Measurements from ENCODE around the gene OPRD1.
"Not testable (repeated sequence)": the region's sequence is repeated elsewhere in the genome, so short reads cannot be mapped to it uniquely, and the experiment has no call there.

OPRD1 gene

DNA sequence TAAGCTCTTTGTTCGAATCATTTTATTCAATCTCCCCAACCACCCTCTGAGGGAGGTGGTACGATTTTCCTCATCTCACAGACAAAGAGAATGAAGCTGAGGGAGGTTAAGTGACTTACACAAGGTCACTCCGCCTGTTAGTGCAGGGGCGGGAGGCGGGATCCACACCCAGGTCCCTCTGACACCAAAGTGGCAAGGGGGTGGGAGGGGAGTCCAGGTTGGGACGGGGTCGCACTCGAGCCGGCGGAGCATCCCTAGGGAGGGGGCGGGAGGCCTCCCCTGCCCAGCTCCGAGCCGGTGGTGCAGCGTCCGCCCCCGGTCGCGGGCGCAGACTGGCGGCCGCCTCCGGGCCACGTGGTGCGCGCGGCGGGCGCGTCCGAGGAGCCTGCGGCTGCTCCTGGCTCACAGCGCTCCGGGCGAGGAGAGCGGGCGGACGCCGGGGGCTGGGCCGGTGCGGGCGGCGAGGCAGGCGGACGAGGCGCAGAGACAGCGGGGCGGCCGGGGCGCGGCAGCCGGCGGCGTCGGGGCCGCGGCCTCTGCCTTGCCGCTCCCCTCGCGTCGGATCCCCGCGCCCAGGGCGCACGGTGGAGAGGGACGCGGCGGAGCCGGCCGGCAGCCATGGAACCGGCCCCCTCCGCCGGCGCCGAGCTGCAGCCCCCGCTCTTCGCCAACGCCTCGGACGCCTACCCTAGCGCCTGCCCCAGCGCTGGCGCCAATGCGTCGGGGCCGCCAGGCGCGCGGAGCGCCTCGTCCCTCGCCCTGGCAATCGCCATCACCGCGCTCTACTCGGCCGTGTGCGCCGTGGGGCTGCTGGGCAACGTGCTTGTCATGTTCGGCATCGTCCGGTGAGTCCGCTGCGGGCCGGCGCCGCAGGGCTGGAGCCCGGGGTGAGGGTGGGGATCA lies at the start of gene OPRD1:
TSS of gene OPRD1 (plus strand) at position 405 of the 903 bp plus-strand sequence. CDS start at position 619, 214 bp downstream.
- DNase-seq: peak; percentile 56

DNA sequence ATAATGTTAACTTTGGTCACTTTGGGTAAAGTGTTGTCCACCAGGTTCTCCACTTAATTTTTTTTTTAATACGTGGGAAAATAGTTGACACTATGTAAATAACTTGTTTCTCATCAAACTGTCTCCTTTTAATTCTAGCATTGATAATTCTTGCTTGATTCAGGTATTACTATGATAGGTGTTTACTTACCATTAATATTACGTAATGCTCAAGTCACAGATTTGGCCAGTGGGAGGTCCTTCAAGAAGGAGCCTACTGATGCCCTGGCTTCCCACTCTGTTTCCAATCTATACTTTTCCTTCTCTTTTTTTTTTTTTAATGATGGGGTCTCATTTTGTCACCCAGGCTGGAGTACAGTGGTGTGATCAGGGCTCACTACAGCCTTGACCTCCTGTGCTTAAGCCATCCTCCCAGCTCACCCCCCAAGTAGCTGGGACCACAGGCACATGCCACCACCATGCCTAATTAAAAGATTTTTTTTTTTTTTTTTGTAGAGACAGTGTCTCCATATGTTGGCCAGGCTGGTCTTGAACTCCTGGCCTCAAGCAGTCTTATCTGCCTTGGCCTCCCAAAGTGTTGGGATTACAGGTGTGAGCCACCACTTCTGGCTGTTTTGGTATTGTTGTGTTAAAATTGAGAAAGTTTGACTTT lies 45.3 kb upstream of the OPRD1 start:
- no peak for DNase-seq

DNA sequence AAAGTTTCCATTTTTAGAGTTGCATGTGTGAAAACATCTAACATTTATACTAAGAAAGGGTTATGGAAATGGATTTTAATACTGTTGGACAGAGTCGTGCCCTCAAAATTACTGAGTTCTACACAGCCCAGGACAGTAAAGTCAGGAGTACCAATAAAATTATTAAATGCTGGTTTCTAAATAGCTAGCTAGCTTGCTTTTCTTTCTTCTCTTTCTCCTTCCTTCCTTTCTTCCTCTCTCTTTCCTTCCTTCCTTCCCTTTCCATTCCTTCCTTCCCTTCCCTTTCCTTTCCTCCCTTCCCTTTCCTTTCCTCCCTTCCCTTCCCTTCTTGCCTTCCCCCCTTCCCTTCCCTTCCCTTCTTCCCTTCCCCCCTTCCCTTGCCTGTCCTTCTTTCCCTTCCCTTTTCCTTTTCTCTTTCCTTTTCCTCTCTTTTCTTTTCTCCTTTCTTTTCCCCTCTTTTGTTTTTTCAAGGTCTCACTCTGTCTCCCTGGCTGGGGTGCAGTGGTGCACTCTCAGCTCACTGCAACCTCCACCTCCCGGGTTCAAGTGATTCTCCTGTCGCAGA lies 41.3 kb upstream of the OPRD1 start:
- DNase-seq: no peak

DNA sequence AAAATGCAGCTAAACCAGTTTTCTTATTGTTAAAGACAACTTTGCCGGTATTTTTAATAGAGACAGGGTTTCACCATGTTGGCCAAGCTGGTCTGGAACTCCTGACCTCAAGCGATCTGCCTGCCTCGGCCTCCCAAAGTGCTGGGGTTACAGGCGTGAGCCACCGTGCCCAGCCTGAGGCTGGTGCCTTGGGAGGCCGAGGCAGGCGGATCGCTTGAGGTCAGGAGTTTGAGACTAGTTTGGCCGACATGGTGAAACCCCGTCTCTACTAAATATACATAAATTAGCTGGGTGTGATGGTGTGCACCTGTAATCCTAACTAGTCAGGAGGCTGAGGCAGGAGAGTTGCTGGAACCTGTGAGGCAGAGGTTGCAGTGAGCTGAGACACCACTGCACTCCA lies 40.0 kb upstream of the OPRD1 start:
- not testable (repeated sequence) for DNase-seq

DNA sequence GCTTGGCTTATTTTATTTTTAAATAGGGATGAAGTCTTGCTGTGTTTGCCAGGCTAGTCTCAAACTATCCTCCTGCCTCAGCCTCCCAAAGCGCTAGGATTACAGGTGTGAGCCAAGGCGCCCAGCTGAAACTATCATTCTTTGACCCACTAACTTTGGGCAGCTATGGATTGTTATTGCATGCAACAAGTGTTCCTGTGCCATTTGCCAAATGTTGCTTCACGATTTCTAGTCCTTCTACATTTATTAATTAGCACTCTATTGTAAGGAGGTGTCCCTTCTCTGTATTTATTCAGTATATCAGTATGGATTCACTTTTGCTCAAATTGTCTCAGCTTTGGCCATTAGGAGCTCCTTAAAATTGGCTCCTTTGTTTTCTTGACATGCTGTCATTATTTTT lies 38.9 kb upstream of the OPRD1 start:
- no peak for DNase-seq

DNA sequence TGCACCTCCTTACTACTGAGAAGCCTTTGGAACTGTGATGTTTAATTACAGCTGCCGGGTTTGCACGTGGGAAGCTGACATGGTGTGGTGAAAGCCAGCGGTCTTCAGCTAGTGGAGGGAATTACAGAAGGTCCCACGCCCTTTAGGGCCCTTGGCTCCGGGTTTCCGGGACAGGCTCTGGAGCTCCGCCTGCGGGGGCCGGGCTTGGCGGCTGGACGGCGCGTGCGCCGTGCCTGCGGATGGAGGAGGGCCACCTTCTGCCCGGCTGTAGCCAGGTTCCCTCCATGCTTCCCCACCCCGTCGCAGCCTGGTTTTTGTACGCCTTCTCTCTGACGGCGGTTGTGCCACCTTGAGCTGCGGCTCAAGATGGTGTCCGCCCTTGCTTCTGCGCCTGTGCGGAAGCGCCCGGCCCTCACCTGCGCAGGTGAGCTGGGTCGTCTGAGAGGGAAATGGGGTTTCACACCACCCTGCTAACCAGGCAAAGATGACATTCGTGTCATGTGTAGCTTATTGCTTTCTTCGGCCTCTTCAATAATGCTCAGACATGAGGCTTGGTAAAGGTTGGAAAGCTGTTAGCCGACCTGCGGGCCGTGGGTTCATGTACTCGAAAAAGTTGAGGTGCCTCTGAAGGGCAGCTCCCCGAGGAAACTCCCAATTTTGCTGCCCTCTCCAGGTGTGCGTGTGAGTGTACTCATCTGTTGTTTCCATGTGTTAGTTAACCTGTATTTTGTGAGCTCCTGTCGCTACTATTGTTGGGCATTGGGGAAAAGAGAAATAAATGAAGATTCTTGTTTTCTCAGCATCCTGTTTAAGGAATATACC lies 36.6 kb upstream of the OPRD1 start:
- DNase-seq: peak; percentile 62

DNA sequence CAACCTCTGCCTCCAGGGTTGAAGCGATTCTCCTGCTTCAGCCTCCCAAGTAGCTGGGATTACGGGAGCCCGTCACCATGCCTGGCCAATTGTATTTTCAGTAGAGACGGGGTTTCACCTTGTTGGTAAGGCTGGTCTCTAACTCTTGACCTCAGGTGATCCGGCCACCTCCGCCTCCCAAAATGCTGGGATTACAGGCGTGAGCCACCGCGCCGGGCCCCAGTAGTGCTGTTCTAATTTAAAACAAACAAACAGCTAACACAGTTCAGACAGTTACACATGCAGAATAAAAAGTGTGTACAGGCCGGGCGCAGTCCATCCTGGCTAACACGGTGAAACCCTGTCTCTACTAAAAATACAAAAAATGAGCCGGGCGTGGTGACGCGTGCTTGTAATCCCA lies 35.6 kb upstream of the OPRD1 start:
- DNase-seq: no peak

DNA sequence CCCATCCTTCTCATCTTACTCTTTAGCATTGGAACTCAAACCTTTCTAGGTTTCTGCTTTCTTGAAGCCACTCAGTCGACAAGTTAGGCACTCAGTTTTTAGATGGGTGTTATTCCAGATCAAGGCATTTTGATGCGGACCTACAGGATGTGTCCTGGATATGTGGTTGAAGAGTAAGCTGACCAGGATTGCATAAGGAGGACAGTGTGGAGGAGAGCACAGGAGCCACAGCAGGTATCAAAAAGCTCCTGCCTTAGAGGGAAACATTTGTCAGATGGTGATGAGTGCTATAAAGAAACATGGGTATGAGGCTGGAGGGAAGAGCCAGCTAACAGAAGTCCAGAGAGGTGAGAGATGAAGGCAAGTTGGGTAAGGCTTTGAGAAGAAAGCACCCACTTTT lies 33.9 kb upstream of the OPRD1 start:
- no peak for DNase-seq

DNA sequence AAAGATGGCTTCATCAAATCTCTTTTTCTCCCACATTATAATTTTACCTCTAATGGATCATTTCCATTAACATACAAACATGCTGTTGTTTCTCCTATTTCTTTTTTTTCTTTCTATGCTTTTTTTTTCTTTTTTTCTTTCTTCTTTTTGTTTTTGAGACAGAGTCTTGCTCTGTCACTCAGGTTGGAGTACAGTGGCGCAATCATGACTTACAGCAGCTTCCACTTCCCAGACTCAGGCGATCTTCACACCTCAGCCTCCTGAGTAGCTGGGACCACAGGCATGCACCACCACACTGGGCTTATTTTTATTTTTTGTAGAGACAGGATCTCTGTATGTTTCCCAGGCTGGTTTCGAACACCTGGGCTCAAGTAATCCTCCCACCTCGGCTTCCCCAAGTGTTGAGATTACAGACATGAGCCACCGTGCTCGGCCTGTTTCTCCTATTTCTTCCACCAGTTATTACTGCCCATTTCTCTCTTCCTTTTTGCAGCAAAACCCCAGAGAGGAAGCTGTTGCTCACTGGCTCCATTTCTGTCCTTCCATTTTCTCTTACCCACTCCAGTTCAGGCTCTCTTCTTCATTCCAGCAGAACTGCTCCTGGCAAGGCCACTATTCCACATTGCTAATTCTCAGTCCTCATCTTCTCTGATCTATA lies 32.1 kb upstream of the OPRD1 start:
- DNase-seq: no peak

DNA sequence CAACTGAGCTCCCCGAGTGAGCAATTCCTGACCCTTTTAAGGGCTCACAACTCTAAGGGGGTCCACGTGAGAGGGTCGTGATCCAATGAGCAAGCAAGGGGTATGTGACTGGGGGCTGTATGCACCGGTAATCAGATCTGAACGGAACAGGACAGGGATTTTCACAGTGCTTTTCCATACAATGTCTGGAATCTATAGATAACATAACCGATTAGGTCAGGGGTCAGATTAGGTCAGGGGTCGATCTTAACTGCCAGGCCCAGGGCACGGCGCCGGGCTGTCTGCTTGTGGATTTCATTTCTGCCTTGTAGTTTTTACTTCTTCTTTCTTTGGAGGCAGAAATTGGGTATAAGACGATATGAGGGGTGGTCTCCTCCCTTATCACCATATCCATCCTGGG lies 30.7 kb upstream of the OPRD1 start:
- DNase-seq: no peak

DNA sequence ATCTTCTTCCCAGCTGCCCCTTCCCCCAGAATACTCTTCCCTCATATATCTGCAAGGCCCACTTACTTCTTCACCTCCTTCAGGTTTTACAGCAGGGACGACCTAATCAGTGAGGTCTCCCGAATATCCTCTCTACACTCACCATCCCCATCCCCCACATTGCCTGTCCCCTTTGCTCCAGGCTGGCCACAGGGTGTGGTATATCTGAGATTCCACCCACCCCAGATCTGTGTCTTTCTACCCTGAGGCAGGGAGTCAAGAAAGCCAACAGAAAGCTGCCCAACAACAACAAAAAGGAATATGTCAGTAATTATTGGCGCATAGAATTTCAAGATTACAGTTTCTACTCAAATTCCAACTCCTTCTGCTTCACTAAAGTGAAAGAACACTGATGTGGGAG lies 30.0 kb upstream of the OPRD1 start:
- no peak for DNase-seq

DNA sequence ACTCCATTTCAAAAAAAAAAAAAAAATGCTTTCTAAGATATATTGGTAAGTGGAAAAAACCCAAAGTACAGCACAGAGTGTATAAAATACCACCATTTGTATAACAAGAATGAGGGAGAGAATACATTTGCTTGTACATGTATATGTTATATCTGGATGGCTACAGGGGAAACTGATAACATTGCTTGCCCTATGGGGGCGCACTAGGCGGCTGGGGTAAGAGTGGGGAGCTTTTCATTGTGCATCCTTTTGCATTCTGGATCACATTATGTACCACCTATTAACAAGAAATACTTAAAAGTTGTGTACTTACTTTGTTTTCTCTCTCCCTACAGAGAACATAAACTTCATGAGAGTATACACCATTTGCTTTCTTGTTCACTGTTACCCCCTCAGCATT lies 28.6 kb upstream of the OPRD1 start:
- no peak for DNase-seq

DNA sequence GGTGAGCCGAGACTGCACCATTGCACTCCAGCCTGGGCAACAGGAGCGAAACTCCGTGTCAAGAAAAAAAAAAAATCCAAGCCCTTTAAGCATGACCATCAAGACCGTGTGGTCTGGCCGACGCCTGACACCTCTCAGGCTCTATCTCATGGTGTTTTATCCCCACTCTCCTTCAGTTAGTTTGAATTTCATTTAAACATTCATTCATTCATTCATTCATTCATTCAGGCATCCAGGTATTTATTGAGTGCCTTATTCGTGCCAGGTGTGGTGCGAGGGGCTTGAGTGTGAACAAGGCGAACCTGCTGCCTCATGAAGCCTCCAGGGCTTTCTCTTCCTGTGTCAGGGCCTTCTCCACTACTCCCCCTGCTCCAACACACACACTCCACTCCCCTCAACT lies 22.6 kb upstream of the OPRD1 start:
- DNase-seq: no peak

DNA sequence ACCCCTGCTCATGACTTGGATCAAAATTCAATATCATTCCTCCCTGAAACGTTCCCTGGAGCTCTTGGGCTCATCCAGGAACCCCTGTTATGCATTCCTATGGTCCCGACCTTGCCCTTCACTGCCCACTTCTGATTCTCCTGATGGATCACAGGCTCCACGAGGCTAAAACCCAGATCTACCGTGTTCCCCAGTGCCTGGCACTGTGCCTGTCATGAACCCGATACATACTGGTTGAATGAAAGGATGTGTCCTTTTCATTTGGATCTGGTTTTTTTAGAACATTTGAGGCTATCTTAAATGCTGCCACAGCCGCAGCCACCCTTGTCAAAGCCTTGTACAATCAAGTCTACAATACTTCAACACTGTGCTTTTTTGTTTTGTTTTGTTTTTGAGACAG lies 22.2 kb upstream of the OPRD1 start:
- no peak for DNase-seq

DNA sequence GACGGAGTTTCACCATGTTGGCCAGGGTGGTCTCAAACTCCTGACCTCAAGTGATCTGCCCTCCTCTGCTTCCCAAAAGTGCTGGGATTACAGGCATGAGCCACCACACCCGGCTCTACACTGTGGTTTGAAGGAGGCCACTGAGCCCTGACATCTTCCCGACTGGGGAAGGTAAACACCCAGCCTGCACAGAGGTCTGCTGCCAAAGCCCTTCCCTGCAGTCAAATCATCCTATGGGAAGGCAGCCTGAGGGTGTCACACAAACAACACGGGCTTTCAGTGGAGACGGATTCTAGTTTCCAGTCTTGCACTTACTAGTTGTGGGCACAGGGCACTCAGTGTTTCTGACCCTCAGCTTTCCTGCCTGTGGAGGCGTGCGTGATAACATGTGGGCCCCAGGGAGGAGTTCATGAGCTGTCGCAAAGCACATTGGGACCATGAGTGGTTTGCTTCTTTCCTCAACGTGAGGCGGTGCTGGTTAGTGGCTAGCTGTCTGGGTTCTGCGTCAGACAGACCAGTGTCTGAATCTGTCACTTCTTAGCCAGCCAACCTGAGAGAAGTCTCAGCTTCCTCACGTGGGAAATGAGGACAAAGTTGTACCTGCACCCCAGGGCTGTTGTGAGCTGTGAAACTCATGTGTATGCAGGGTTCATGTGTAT lies 21.5 kb upstream of the OPRD1 start:
- no peak for DNase-seq

DNA sequence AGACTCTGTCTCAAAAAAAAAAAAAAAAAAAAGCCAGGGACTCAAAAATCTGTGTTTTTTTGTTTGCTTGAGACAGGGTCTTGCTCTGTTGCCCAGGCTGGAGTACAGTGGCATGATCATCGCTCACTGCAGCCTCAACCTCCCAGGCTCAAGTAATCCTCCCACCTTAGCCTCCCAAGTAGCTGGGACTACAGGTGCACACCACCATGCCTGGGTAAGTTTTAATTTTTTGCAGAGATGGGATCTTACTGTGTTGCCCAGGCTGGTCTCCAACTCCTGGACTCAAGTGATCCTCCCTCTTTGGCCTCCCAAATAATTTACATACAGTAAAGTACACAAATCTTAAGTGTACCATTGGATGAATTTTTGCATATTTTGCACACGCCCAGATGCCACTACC lies 20.0 kb upstream of the OPRD1 start:
- DNase-seq: not testable (repeated sequence)

DNA sequence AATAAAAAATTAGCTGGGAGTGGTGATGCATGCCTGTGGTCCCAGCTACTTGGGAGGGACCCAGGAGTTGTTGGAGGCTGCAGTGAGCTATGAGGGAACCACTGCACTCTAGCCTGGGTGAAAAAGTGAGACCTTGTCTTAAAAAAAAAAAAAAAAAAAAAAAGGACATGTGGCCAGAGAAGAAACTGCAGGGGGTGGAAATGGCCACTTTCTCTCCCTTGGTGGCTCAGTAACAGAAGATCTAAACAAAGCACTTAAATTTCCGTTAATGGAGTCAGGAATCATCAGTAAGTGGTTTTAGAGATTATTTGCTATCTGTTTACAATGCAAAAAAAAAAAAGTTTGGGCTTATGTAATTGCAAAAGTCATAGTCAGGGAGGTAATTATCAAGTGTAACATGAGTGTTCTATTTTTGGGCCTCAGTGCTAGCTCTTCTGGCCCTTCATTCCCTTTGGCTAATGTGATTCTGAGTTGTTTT lies 19.3 kb upstream of the OPRD1 start:
- no peak for DNase-seq

DNA sequence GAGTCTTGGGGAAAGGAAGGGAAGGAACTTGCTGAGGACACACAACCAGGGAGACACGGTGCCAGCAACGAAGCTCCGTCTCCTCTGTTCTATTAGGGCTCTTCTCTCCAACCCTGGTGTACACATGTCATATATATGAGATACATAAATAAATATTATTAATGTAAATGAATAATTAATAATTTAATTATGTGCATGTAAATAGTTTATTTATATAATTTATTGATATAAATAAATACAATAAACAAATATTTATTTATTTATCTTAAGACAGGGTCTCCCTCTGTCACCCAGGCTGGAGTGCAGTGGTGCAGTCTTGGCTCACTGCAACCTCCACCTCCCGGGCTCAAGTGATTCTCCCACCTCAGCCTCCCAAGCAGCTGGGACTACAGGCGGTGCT lies 17.4 kb upstream of the OPRD1 start:
- DNase-seq: not testable (repeated sequence)

DNA sequence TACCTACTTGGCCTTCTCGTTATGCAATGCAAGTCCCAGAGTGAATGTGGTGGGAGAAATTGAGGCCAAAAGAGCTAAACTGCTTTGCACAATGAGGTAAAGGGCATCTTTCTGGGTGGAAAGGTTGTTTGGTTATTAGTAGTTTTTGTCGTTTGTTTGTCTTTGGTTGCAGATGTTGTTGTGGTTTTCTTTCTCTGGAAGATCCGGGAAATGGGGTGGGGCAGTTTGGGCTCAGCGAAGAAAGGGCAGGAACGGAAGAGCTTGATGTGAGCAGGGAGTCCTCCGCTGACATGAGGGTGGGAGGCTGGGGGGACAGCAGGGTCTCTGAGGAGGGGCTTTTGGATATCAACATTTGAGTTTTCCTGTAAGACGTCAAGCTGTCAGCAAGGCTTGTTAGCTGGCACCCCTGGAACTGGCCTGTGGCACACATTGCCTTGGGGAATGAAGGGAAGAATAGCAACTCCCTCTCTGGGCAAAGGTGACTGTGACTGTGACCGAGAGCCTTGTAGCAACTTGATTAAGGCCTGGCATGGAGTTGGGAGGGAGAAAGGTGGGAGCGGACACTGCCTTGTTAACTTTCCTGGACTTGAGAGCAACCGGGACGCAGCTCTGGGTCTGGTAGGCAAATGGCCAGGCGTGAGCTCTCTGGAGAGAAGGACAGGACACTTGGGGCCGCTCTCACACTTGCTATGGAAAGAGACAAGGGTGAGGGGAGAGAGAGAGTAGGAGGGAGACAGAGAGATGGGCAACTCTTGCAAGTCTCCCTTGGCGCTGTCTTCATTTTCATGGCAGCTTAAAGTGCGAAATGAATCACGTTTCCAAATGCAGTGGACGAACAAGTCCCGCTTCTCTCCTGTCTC lies 15.4 kb upstream of the OPRD1 start:
- no peak for DNase-seq

DNA sequence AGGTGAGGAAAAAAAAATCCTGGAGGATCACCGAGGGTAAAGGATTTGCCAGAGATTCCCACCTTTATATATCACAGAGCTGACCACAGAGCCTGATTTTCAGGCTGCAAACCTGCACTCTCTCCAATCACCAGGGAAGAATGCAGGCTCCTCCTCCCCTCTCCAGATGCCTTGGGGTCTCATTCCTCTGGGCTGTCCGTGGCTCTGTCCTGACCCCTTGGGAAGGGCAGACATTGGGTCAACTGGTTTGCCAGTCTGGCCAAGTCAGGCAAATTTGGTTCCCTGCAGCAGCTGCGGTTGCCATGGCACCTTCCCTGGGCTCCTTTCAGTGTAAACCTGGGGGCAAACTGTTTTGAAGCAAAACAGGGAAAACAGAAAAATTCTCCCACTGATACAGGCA lies 11.6 kb upstream of the OPRD1 start:
- DNase-seq: no peak

DNA sequence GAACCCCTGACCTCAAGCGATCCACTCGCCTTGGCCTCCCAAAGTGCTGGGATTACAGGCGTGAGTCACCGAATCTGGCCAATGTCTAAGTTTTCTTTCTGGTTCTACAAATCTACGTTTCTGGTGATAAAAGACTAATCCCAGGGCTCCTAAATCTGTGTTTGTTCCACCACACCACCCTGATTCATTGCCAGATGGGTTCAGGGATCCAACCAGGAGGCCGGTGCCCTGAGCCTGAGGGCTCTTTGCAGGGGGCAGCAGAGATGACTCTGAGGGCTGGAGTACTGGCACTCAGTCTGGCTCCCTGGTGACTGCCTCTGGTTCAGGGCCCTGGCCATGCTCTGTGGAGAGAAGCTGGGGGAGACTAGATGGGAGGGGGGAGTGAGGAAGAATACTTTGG lies 10.5 kb upstream of the OPRD1 start:
- no peak for DNase-seq
